Activated CD4-positive, alpha-beta T cell treated with anti-CD3 and anti-CD28 coated beads, Interleukin-2, amount 50 U/mL, for 1 hour (primary cell): ENCODE results near the gene RETREG1.
A peak's percentile ranks its signal among the peaks of the same experiment; 100 is the strongest.
"Not testable (repeated sequence)": the region's sequence is repeated elsewhere in the genome, so short reads cannot be mapped to it uniquely, and the experiment has no call there.

Experiments used
- DNase-seq: peaks from one replicate; pipeline ENCODE4 v3.0.0-alpha.2; 2020

The RETREG1 gene

DNA sequence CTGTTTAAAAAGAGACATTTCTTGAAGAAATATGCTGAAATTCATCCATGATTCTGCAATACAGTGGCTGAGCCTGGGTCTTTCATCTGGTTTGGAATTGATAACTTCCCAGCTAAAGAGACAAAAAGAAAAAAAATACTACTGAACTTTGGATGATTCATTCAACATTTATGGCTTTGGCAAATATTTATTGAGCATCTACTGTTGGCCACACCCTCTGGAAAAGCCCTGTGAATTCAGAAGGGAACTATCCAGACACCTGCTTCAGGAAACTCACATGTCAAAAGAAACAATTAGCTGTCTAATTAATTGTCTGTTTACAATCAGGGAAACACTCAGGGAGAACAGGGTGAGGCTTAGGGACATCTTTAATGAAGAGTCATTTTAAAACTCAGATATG lies 133.4 kb downstream of the RETREG1 start:
- no peak for DNase-seq

DNA sequence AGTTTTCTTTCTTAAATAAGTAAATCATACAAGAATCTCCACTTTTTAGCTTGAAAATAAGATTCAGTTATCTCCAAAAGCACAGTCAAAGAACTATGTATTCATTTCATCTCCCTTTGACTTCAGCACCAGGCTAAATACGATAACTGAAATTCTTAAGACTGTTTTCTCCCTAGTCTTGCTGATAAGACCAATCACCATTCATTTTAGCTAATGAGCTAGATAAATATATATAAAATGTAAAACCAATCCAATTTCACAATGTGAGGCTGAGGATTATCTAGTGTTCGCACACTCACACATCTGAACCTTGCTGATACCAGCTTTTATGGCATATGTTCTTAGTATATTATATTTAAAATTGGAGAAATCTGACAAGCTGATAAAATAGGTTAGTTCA lies 133.9 kb downstream of the RETREG1 start:
- no peak for DNase-seq

DNA sequence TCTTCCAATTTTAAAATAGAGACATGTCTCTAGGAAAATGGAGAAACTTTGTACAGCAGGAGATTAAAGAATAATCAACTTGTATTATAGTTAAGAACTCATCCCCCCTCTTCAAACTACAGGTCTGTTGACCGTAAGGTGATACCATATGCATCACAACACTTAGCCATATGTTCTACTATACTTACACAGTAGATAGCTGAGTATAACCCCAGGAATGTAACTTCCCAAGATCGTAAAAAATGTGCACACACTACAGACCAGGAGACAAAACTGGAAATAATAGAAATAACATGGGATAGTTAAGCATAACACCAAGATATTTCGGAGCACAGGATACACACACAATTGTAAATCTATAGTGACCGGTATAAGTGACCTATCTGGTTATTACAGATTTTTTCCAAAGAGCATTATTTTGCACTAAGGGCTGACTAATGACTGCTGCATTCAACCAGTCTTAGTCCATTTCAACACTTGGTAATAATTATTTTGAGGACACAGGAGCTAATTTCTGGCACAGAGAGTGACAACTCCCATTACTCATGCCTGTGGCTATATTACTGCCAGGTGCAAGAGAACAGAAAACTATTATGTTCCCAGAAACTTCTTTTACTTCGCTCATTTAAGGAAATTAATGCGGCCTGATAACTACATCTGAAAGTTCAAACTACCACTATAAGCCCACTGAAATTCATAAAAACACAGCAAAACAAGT lies 135.8 kb downstream of the RETREG1 start:
- no peak for DNase-seq

DNA sequence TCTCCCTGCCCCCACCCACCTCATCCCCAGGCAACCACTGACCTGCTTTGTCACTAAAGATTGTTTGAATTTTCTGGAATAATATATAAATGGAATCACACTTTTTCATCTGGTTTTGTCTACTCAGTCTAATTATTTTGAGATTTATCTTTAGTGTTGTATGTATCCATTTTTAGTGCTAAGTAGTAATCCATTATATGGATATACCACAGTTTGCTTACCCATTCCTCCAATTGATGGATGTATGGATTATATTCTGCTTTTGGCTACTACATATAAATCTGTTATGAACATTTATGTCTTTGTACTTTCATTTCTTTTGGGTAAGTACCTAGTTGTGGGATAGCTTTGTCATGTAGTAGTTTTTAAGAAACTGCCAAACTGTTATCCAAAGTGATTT lies 136.7 kb downstream of the RETREG1 start:
- DNase-seq: no peak

- no peak for DNase-seq
These were observed 139.3 kb downstream of the RETREG1 start for GRCh38 chr5:16477541-16477940.

GRCh38 chr5:16476417-16476816 lies 140.4 kb downstream of the RETREG1 start:
- DNase-seq: not testable (repeated sequence)

DNA sequence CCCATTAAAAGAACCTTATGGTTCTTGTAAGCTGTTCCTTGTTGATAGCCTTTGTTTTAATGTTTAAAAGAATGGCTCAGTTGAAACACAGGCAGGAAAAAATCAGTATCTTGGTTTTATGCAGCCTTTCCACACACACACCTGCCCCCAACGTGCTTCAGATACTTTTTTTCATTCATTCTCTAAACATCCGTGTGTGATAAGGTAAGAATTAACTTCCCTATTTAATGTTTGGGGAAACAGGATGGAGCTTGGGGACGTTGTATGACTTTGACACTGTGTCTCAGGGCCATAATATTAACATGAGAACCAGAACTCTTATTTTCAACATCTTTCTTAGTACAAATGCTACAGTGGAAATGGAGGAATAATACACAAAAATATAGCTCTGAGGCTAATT lies 145.4 kb downstream of the RETREG1 start:
- no peak for DNase-seq

GRCh38 chr5:16467363-16468219 lies 149.2 kb downstream of the RETREG1 start:
- no peak for DNase-seq

GRCh38 chr5:16465544-16466432 lies 151.0 kb downstream of the RETREG1 start, which contains the start of gene ZNF622:
Gene ZNF622, minus strand, starts transcription at chr5:16465800. Its CDS starts 135 bp downstream, at chr5:16465665.
- peak; percentile 86 for DNase-seq

DNA sequence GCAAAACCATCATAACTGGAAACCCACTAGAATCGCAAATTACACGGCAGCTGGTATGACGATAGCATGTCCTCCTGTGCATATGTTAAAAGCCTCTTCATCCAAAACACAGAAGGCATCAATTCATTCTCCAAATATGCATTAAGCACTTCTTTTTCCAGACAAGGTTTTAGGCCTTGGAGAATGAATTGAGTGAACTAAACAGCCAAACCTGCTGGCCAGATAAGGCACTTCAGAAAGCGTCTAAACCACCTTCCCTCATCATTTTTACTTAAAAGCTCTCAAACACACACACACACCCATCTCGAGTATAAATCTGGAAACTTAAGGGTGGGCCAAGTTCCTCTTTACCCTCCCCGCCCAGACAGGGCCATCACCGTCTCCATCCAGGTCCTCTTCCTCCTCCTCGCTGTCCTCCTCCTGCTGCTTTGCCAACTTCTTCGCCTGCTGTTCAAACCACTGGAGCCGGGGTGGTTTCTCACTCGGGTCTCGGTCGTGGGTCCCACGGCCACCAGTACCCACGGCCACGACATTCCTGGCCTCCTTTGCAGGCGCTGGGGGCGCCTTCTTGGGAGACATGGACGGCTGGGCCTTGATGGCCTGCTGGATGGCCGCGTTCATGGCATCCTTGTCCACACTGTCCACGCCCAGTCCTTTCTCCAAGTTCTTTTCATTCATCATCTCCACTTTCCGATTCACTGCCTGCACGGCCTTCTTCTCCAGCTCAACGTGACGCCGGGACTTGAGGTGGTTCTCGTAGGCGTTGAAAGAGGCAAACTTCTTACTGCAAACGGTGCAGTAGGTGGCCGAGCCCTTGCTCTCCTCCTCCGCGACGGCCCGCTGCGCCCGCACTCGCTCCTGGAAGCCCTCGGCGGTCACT lies 151.9 kb downstream of the RETREG1 start:
- no peak for DNase-seq

- DNase-seq: no peak
These were observed 152.6 kb downstream of the RETREG1 start for GRCh38 chr5:16464231-16464630.

DNA sequence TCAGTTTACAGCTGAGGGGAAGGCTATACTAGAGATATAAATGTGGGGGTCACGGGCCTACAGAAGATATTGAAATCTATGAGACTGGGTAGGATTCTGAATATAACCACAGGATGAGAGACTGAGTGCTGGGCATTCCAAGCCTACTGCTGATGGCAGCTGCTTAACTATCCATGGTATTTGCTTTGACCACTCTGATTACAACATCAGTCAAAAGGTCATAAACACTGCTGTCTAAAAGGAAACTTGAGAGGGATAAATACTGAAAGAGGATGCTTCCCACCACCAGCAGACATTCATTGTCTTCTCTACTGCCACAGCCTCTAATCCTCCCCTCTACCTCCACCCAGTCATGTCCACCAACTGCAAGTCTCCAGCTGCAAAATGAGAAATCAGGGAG lies 155.0 kb downstream of the RETREG1 start:
- DNase-seq: no peak

DNA sequence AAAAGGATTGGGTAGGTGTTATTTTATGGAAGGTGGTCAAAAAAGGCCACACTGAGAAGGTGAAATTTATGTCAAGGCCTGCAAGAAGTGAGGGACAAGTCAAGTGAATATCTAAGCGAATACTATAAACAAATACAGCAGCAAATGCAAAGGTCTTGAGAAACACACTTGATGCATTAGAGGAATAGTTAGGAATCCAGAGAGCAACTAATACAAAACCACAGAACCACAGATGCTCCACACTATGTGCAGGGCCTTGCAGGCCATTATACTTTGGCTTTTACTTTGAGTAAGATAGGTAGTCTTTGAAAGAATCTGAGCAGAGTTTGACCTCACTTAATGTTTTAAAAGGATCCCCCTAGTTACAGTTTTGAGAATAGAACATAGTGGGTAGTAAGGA lies 155.8 kb downstream of the RETREG1 start:
- DNase-seq: no peak

DNA sequence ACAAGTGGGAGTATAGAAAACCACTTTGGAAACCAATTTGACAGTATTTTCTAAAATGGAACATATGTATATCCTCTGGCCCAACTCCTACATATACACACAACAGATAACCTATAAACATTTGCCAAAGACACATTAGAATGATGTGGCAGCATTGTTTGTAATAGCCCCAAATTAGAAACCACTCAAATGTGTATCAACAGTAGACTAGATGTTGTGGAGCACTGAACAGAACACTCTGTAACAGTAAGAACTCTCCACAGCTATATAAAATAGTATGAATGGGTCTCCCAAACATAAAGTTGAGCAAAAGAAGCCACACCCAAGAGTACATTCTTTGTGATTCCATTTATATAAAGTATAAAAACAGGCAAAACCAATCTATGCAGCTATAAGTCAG lies 157.3 kb downstream of the RETREG1 start:
- no peak for DNase-seq

- DNase-seq: no peak
These were observed 158.9 kb downstream of the RETREG1 start for GRCh38 chr5:16457853-16458252.

DNA sequence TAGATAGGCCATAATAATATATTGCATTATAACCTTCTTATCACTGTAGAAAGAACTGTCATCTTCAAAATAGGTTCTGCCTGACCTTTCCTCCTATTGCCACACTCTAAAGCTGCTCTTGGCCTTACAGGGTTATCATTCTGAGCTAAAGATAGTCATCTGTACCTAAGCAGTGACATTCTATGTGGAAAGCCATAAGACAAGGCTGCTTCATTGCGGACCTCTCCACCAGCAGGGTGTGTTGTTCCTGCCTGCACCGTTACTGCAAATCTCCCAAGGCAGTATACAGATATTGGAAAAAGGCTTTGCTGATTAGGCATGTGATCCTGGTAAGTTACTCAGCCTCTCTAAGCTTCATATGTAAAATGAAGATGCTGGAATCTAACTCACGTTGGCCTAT lies 159.3 kb downstream of the RETREG1 start:
- DNase-seq: no peak

- DNase-seq: no peak
These were observed 160.5 kb downstream of the RETREG1 start for GRCh38 chr5:16456103-16456832.

DNA sequence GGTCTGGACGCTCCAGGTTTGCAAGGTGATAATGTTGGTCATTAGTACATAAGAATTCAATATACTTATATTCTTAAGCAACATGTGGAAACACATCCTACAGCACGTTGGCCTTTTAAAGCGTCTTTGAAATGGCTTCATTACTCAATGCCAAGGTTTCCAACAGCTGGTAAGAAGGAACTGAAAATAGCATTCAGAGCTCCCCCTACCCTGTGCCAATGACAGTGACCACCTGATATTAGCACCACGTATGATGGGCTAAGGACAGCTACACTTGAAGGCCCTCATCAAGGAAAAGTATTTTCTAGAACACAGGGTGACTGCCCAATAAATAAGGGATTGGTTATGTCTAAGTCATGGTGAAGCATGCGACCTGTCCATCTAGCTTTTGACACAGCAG lies 161.1 kb downstream of the RETREG1 start:
- DNase-seq: no peak

DNA sequence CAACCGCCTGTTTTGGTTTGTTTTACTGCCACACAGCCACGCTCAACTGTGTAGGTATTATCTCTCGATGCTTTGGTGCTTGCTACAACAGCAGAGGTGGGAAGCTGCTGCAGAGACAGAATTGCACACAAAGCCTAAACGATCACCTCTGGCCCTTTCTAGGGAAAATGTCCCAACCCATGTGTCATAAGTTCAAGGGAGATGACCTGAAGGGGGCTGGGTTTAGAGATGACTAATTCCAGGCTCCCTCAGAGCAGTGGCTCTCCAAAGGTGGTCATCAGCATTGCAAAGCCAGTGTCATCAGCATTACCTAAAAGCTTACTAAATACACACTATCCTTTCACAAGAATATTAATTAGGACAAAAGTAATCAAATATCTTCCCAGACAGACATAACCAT lies 162.1 kb downstream of the RETREG1 start:
- DNase-seq: no peak

- DNase-seq: no peak
These were observed 163.2 kb downstream of the RETREG1 start for GRCh38 chr5:16453609-16454008.

DNA sequence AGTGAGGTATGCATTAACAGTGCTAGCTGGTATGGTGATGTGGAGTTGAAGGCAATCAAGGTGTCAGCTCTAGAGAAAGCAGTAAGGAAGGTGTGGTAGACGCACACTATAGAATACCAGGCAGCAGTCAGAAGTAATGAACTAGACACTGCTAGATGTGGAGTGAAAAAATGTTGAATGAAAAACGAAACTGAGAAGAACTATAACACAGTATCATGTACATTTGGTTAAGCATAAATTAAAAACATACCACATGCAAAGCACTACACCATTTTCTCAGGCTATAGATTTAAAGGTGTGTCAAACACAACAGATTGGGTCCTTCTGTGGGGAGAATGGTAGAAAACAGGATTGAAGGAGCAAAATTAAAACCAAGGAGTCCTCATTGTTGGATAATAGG lies 166.6 kb downstream of the RETREG1 start:
- no peak for DNase-seq
